ENCODE results near the gene PRUNE2. TPM values are rescaled to one million over a fixed set of nuclear protein-coding genes. Genes with fewer than 3 reads are reported as not detected.
A peak's percentile ranks its signal among the peaks of the same experiment; 100 is the strongest.

PRUNE2 gene
- total and polyA plus RNA-seq, 2 of the 13 experiments (the other 11 are each of a cell fraction or from before 2014, with no cell fraction given) = 0.02 TPM; not detected in 1

DNA sequence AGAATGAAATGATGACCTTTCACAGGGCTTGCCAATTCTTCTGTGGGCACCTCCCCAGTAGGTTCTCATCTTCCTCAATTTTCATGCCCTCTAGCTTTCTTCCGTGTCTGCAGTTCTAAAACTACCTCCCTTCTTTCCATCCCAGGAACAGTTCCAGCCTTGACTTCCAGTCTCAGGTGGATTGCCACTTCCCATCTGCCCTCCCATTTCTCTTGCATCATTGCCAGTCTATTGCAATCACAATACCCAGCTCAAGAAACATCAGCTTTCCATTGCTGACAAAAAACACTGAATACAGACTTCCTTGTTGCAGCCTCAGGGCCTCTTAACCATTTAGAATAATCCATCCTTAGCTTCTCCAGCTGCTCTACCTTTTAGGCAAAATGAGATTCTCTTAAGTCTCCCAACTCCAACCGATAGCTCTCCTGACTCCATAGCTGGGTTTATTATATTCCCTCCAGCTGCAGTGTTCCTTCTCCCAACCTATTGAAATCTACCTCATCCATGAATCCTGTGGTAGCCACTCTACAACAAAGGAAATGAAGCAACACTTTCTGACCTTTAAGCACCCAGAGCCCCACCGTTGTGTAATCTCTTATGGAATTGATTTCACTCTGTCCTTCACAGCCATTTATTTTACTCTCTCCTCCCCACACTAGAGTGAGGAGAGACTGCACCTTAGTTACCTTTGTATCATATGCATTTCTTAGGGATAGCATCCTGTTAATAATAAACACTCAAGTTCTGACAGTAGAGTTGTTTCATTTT is 217.3 kb downstream of the PRUNE2 start (continued):
- peak; percentile 43; the same call in 1 of the 2 replicates for TF ChIP-seq NCOA2 (CRISPR knock-in tag; IDR thresholded peaks at IDR 0.05)
- peak; percentile 65; the same call in 1 of the 2 replicates for TF ChIP-seq SOX13 (IDR thresholded peaks at IDR 0.05)
- TF ChIP-seq SOX13 (CRISPR knock-in tag; conservative IDR thresholded peaks at IDR 0.05 in 1 of 2, IDR thresholded peaks at IDR 0.05 in 1 of 2) = peak in 1 of 2 experiments; percentile 89; a peak in 2 of 4 replicates
- TF ChIP-seq MED1 (CRISPR knock-in tag; IDR thresholded peaks at IDR 0.05) = 0 out of 2 replicates have a peak, but pooled peaks have one; percentile 37
- TF ChIP-seq ZNF34 (CRISPR knock-in tag; IDR thresholded peaks at IDR 0.05; ENCODE audit: borderline replicate concordance) = no peak
- no peak for TF ChIP-seq ZNF24 (IDR thresholded peaks at IDR 0.05)
- TF ChIP-seq, protein P1, sequence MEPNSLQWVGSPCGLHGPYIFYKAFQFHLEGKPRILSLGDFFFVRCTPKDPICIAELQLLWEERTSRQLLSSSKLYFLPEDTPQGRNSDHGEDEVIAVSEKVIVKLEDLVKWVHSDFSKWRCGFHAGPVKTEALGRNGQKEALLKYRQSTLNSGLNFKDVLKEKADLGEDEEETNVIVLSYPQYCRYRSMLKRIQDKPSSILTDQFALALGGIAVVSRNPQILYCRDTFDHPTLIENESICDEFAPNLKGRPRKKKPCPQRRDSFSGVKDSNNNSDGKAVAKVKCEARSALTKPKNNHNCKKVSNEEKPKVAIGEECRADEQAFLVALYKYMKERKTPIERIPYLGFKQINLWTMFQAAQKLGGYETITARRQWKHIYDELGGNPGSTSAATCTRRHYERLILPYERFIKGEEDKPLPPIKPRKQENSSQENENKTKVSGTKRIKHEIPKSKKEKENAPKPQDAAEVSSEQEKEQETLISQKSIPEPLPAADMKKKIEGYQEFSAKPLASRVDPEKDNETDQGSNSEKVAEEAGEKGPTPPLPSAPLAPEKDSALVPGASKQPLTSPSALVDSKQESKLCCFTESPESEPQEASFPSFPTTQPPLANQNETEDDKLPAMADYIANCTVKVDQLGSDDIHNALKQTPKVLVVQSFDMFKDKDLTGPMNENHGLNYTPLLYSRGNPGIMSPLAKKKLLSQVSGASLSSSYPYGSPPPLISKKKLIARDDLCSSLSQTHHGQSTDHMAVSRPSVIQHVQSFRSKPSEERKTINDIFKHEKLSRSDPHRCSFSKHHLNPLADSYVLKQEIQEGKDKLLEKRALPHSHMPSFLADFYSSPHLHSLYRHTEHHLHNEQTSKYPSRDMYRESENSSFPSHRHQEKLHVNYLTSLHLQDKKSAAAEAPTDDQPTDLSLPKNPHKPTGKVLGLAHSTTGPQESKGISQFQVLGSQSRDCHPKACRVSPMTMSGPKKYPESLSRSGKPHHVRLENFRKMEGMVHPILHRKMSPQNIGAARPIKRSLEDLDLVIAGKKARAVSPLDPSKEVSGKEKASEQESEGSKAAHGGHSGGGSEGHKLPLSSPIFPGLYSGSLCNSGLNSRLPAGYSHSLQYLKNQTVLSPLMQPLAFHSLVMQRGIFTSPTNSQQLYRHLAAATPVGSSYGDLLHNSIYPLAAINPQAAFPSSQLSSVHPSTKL (CRISPR knock-in tag; IDR thresholded peaks at IDR 0.05) = peak; percentile 77
- no peak for TF ChIP-seq GABPA (IDR thresholded peaks at IDR 0.05; ENCODE audit: low read depth, low read length)
- peak; percentile 63 for TF ChIP-seq GABPA (CRISPR knock-in tag; IDR thresholded peaks at IDR 0.05; ENCODE audit: low read depth)
- TF ChIP-seq ZMYM4 (CRISPR knock-in tag; IDR thresholded peaks at IDR 0.05) = peak; percentile 22; the same call in 1 of the 2 replicates
- TF ChIP-seq ELF3 (CRISPR knock-in tag; IDR thresholded peaks at IDR 0.05) = 0 out of 2 replicates have a peak, but pooled peaks have one; percentile 15
- TF ChIP-seq NR2C2 (CRISPR knock-in tag; IDR thresholded peaks at IDR 0.05; ENCODE audit: borderline replicate concordance) = peak; percentile 36; the same call in 1 of the 2 replicates
- TF ChIP-seq, protein P2, sequence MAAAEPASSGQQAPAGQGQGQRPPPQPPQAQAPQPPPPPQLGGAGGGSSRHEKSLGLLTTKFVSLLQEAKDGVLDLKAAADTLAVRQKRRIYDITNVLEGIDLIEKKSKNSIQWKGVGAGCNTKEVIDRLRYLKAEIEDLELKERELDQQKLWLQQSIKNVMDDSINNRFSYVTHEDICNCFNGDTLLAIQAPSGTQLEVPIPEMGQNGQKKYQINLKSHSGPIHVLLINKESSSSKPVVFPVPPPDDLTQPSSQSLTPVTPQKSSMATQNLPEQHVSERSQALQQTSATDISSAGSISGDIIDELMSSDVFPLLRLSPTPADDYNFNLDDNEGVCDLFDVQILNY (CRISPR knock-in tag; conservative IDR thresholded peaks at IDR 0.05) = no peak
- TF ChIP-seq GABPB1 (CRISPR knock-in tag; IDR thresholded peaks at IDR 0.05) = peak; percentile 60; the same call in 1 of the 2 replicates
- TF ChIP-seq, protein P3, sequence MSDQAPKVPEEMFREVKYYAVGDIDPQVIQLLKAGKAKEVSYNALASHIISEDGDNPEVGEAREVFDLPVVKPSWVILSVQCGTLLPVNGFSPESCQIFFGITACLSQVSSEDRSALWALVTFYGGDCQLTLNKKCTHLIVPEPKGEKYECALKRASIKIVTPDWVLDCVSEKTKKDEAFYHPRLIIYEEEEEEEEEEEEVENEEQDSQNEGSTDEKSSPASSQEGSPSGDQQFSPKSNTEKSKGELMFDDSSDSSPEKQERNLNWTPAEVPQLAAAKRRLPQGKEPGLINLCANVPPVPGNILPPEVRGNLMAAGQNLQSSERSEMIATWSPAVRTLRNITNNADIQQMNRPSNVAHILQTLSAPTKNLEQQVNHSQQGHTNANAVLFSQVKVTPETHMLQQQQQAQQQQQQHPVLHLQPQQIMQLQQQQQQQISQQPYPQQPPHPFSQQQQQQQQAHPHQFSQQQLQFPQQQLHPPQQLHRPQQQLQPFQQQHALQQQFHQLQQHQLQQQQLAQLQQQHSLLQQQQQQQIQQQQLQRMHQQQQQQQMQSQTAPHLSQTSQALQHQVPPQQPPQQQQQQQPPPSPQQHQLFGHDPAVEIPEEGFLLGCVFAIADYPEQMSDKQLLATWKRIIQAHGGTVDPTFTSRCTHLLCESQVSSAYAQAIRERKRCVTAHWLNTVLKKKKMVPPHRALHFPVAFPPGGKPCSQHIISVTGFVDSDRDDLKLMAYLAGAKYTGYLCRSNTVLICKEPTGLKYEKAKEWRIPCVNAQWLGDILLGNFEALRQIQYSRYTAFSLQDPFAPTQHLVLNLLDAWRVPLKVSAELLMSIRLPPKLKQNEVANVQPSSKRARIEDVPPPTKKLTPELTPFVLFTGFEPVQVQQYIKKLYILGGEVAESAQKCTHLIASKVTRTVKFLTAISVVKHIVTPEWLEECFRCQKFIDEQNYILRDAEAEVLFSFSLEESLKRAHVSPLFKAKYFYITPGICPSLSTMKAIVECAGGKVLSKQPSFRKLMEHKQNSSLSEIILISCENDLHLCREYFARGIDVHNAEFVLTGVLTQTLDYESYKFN (CRISPR knock-in tag; conservative IDR thresholded peaks at IDR 0.05) = peak; percentile 35
- peak; percentile 44; the same call in 1 of the 2 replicates for TF ChIP-seq THAP11 (CRISPR knock-in tag; IDR thresholded peaks at IDR 0.05)
- TF ChIP-seq TBL1XR1 (IDR thresholded peaks at IDR 0.05; ENCODE audit: borderline replicate concordance, low read length, partially characterized antibody) = peak; percentile 51
- 0 out of 2 replicates have a peak, but pooled peaks have one; percentile 47 for TF ChIP-seq ZNF292 (CRISPR knock-in tag; IDR thresholded peaks at IDR 0.05; ENCODE audit: borderline replicate concordance, low read depth)
- TF ChIP-seq HHEX (CRISPR knock-in tag; IDR thresholded peaks at IDR 0.05) = no peak
- TF ChIP-seq HDAC2 (CRISPR knock-in tag; IDR thresholded peaks at IDR 0.05) = 0 out of 2 replicates have a peak, but pooled peaks have one; percentile 37
- TF ChIP-seq MIXL1 (CRISPR knock-in tag; IDR thresholded peaks at IDR 0.05) = peak; percentile 78
- peak; percentile 35; the same call in 1 of the 2 replicates for TF ChIP-seq SALL1 (CRISPR knock-in tag; IDR thresholded peaks at IDR 0.05)

Measured in HepG2 (cell line).